PC-9 (cell line): ENCODE data around the gene HNRNPUL2.

Source experiments
- CTCF ChIP-seq: fragments of 200-600 bp; sonication (generic); conservative IDR thresholded peaks from 2 replicates; pipeline ENCODE4 v1.6.1; 2017; ENCODE audit warnings: mixed run types, antibody characterized with exemption, mild to moderate bottlenecking, moderate library complexity
- EZH2 ChIP-seq: fragments of 200-600 bp; sonication (generic); IDR thresholded peaks from 2 replicates; pipeline ENCODE4 v1.8.0; 2017; ENCODE audit warnings: antibody characterized with exemption, low read depth

GRCh38 chr11:62728171-62728988 is 1.1 kb upstream of the HNRNPUL2 start, which contains the start of gene TTC9C:
- TF ChIP-seq EZH2 = no peak
- no peak for TF ChIP-seq CTCF
